Measurements from ENCODE around the gene RAPH1.

The RAPH1 gene

GRCh38 chr2:203347375-203347774, 187.7 kb downstream of the RAPH1 start:
- no peak for DNase-seq

GRCh38 chr2:203346612-203347011, 188.5 kb downstream of the RAPH1 start:
- DNase-seq, result no peak

GRCh38 chr2:203344667-203345066, 190.4 kb downstream of the RAPH1 start:
- no peak for DNase-seq
